GM19463 (cell line): ENCODE results near the gene PRDX5.
A peak's percentile ranks its signal among the peaks of the same experiment; 100 is the strongest.

Source experiments
- ATAC-seq: cut with Tn5 transposase; IDR thresholded peaks from one replicate; pipeline ENCODE4 v1.9.1; 2021; ENCODE audit warnings: mild to moderate bottlenecking, moderate library complexity; ENCODE audit not compliant: unreplicated experiment

PRDX5 gene

DNA sequence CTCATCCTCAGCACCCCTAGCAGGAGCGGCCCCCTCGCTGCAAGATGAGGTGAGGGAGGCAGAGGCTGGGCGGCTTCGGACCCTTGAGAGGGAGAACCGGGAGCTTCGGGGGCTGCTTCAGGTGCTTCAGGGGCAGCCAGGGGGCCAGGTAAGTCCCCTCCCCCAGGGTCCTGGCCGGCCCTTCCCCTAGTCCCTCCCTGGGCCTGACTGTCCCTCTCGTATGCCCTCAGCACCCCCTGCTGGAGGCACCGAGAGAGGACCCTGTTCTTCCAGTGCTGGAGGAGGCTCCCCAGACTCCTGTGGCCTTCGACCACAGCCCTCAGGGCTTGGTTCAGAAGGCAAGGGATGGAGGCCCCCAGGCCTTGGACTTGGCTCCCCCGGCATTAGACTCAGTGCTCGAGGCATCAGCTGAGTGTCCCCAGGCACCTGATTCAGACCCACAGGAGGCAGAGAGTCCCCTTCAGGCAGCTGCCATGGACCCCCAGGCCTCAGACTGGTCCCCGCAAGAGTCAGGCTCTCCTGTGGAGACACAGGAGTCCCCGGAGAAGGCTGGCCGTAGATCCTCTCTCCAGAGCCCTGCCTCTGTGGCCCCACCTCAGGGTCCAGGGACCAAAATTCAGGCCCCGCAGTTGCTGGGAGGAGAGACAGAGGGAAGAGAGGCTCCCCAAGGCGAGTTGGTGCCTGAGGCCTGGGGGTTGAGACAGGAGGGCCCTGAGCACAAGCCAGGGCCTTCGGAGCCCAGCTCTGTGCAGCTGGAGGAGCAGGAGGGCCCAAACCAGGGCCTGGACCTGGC, 26.0 kb downstream of the PRDX5 start:
- ATAC-seq: no peak

DNA sequence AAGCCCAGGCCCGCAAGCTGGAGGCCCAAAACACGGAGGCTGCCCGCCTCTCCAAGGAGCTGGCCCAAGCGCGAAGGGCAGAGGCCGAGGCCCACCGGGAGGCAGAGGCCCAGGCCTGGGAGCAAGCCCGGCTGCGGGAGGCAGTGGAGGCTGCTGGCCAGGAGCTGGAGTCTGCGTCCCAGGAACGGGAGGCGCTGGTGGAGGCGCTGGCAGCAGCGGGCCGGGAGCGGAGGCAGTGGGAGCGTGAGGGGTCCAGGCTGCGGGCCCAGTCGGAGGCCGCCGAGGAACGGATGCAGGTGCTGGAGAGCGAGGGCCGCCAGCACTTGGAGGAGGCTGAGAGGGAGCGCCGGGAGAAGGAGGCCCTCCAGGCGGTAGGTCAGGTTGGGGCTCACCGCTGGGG, 26.9 kb downstream of the PRDX5 start:
- no peak for ATAC-seq

DNA sequence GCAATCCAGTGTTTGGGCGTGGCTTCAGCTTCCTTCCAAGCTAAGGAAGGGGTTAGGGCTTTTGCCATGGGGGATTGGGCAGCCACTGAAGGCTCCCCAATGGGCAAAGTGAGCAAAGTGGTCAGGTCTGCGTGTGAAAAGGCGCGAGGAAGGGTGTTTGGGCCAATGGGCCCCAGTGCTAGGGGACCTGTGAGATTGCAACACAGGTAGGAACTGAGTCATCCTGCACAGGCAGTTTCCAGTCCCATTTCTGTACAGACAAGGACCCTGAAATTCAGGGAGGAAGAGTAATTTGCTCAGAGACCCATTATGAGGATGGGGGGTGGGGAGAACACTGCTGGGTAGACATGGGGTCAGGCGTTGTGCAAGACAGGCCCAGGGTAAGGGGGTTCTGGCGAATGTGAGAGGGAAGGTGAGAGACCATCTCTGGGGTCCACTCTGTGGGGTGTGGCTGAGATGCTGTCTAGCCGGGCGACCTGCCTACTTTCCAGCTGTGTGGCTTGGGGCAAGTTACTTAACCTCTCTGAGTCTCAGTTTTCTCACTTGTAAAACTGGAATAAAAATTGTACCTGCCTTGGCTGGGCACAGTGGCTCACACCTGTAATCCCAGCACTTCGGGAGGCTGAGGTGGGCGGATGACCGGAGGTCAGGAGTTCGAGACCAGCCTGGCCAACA, 29.4 kb downstream of the PRDX5 start:
- ATAC-seq: no peak

DNA sequence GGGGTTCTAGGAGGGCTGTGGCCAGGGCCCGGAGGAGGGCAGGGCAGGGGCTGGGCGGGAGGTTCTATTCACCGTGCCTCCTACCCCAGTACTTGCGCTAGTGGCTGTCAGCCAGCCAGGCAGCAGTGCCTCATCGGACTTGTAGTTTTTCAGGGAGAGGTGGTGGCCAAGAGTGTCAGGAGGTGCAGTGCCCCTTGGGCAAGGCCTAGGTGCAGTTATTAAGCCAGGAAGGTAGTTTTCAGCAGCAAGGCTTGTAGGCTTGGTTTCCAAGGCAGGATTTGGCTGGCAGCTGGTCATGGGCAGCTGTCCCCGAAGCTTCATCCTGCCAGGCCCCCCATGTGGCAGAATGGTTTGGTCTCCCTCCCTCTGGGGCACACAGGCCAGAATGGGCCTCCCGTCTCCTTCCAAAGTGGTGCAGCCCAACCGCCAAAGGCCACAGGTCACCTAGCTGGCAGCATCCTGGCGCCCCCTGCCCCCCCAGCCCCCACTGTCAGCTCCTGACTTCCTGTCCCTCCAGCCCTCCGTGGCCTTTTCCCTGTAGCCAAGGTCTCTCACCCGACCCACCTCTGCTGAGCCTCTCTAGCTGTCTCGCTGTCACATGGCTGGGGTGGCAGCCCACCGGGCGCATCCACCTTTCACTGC, 30.6 kb downstream of the PRDX5 start:
- ATAC-seq: no peak

DNA sequence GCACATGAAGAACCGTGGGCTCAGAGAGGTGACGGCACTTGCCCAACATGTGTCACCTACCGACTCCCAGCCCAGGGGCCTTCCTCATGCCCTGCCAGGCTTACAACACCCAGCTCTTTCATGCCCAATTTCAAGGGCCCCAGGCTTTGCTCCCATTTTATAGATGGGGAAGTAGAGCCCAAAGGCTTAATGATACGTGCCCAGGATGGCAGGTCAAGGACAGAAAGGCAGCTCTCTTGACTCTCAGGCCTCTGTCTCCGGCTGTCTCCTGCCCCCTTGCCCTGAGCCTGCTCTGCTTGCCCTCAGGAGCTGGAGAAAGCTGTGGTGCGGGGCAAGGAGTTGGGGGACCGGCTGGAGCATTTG, 31.1 kb downstream of the PRDX5 start:
- no peak for ATAC-seq

DNA sequence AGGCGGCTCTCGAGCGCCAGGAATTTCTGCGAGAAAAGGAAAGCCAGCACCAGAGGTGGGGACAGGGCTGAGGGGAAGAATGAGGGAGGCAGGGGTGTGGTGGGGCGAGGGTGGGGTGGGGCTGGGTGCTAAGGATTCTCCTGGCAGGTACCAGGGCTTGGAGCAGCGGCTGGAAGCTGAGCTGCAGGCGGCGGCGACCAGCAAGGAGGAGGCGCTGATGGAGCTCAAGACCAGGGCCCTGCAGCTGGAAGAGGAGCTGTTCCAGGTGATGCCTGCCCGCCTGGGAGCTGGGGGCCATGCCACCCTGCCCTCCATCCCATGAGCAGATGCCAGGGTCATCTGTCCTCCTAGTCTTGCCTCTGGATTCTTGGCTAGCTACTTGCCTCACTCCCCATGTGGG, 31.5 kb downstream of the PRDX5 start:
- ATAC-seq: no peak

DNA sequence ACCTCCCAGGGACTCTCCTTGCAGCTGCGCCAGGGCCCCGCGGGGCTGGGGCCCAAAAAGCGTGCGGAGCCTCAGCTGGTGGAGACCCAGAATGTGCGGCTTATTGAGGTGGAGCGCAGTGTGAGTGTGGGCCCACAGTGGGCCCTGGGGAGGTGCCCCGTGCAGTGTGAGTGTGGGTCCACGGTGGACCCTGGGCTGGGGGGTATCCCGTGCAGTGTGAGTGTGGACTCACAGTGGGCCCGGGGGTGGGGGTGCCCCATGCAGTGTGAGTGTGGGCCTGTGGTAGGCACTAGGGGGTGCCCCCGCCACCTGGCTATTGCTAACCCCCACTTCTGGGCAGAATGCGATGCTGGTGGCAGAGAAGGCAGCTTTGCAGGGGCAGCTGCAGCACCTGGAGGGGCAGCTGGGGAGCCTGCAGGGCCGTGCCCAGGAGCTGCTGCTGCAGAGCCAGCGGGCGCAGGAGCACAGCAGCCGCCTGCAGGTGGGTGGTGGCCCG, 33.3 kb downstream of the PRDX5 start:
- no peak for ATAC-seq

DNA sequence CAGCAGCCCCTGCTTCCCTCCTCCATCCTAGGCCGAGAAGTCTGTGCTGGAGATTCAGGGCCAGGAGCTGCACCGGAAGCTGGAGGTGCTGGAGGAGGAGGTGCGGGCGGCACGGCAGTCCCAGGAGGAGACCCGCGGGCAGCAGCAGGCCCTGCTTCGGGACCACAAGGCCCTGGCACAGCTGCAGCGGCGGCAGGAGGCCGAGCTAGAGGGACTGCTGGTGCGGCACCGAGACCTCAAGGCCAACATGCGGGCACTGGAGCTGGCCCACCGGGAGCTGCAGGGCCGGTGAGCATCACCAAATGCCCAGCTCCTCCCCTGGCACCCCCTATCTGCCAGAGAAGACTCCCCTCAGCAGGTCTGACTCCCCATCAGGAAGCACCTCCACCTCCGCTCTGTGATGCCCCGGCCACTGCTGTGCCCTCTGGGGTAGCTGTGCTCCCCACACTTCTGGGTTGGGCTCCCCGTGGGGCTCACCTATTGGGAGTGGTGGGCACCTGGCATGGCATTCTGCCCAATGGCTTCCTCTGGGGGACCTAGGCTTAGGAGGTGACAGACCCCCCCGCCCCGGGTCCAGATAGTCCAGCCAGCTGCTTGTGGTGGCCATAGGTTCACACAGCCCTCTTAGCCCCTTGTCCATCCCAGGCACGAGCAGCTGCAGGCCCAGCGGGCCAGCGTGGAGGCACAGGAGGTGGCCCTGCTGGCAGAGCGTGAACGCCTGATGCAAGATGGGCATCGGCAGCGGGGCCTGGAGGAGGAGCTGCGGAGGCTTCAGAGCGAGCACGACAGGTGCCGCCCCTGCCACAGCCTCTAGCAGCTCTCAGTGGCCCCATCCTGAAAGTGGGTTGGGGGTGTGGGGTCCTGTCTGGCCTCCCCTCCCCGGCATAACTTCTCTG, 34.4 kb downstream of the PRDX5 start:
- no peak for ATAC-seq

DNA sequence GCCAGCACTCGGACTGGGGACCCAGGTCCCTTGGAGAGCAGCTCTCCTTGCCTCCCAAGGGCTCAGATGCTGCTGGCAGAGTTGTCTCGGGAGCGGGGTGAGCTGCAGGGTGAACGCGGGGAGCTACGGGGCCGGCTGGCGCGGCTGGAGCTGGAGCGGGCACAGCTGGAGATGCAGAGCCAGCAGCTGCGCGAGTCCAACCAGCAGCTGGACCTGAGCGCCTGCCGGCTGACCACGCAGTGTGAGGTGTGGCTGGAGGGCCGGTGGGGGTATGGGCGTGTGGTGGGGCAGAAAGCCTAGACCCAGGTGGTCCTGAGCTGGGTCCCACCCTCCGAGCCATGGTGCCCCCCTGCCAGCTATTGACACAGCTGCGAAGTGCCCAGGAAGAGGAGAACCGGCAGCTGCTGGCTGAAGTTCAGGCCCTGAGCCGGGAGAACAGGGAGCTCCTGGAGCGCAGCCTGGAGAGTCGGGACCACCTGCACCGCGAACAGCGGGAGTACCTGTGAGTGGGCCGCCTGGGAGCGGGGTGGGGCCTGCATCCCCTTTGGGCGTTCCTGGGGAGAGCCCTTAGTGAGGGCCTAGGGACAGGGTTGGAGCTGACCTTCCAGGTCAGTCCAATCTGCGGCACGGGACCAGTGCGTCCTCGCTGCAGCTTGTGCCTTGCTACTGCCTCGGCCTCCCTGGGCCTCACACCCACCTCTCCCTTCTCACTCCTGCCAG, 35.2 kb downstream of the PRDX5 start:
- no peak for ATAC-seq

DNA sequence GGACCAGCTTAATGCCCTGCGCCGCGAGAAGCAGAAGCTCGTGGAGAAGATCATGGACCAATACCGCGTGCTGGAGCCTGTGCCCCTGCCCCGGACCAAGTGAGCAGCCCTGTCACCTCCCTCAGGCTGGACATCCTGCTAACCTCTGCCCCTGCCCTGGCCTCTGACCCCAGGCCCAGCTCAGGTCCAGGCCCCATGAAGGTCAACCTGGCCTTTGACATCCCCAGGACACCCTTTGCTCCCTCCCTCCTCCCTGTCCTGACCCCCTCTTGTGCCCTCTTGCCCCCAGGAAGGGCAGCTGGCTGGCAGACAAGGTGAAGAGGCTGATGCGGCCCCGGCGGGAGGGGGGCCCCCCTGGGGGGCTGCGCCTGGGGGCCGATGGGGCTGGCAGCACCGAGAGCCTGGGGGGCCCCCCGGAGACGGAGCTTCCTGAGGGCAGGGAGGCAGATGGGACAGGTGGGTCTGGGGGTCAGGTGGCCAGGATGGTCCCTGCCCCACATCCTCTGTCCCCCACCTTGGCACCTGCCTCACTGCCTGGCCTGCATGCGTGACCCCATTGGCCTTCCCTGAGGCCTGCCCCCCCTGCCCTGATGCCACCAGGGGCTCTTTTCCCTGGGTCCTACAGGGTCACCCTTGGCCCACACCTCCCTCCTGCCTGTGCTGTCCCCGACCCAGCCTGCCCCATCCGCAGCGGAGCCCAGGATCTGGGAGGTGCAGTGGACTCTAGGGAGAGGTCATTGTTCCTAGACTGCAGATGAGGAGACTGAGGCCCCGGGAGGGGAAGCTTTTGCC, 36.0 kb downstream of the PRDX5 start:
- no peak for ATAC-seq

DNA sequence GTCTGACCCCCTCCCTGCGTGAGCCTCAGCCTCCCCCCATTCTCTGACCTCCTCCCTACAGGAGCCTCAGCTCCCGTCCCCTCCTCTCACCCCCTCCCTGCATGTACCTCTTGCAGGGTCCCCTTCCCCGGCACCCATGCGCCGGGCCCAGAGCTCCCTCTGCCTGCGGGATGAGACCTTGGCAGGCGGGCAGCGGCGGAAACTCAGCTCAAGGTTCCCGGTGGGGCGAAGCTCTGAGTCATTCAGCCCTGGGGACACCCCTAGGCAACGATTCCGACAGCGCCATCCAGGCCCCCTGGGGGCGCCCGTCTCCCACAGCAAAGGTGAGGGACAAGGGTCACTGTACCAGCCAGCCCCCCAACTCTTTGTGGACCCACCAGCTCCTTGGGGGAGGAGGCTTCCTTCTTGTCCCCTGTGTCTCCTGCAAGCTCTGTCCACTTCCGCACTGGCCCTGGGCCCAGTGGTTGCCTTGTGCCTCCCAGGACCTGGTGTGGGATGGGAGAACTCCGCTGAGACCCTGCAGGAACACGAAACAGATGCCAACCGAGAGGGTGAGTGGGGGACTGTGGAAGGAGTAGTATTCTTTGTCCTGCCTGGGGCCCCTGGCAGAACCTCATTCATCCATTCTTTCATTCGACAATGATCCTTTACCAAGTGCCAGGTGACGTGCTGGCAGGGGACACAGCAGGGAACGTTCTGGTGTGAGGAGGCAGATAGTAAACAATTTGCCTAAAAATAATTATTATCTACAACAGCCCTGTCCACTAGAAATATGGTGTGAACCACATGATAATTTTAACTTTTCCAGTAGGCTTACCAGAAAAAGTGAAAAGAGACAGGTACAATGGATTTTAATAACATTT, 37.4 kb downstream of the PRDX5 start:
- ATAC-seq: no peak

DNA sequence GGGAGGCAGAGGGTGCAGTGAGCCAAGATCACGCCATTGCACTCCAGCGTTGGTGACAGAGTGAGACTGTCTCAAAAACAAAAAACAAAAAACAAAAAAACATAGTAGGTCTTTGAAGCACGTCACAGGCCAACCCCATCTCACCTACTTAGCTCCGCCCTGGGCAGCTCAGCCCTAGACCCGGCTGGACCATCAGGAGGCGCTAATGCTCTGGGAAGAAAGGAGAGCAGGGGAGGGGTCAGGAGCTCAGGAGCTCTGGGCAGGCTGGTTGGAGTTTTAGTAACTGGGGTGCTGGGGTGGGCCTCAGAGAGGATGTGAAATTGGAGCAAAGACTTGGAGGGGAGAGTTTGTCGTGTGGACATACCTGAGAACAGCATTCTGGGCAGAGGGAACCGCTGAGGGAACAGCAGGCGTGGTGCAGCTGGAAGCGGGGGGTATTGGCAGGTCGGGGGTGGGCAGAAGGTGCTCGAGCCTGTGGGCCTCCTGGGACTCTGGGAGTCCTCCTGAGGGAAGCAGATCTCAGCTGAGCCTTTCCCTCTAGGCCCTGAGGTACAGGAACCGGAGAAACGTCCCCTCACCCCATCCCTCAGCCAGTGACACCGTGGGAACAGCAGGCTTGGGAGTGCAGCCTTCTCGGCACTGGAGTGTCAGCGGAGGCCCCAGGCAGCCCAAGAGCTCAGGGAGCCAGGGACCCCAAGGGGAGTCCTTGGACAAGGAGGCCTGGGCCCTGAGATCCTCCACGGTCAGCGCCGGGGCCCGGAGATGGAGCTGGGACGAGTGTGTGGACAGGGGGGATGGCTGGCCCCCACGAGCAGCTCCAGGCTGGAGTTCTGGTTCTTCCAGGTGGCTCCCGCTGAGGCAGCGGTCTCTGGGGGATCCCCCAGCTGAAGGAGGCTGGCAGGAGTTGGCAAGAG, 38.8 kb downstream of the PRDX5 start:
- ATAC-seq: no peak

DNA sequence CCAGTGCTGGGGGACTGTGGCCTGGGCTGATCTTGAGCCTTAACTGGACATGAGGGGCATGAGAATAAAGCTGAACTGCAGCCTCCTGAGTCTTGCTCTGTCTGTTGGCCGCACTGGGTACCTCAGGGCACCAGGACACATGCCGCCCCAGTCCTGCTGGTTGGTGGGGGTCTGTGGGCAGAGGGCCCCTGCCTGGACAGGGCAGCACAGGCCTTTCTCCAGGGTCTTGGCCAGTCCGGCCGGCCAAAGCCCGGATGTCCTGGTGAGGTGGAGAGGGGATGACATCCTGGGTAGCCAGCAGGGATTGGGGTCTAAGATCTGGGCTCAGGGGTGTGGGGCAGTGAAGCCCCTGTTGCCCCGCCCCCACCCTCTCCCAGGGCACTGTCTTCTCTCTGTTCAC, 39.5 kb downstream of the PRDX5 start:
- no peak for ATAC-seq

DNA sequence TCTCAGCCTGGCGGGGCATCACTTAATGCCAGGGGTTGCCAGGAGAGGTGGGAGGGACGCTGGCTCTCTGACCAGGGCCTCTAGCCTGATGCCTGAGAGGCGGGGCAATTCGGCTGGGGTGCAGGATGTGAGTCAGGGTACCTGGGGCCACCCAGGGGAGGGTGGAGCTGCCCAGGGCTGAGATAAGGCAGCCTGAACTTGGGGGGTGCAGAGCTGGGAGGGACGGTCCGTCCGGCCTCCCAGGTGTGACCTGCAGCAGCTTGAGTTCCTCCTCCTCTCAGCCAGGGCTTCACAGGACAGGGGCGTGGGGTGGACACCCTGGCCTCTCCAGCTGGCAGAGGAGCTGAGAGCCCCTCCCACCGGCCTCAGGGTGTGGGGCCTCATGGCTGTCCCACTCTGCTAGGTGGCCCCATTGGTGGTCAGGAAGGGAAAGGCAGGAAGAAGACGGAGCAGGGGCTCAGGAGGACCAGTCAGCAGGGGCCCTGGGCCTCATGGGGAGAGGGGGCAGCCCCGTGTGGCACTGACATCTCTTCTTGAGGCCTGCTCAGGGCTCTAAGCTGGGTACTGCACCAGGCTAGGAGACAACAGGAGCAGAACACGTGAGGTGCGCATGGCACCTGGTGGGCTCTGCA, 40.1 kb downstream of the PRDX5 start:
- ATAC-seq: no peak

DNA sequence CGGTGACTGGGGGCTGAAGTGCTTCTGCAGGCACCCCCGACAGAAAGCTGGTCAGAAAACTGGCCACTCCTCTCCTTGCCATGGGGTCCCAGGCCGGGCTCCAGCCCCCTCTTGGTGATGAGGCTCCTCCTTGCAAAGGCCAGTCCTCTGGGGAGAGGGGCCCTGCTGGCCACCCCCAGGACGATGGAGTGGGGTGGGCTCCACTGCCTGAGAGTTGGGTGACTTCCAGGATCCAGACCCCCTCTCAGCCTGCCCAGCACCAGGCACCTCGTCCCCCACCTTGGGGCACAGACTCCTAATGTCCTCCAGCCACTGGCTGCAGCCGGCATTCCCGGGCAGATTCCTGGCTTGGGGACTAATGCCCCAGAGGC, 40.6 kb downstream of the PRDX5 start:
- no peak for ATAC-seq

DNA sequence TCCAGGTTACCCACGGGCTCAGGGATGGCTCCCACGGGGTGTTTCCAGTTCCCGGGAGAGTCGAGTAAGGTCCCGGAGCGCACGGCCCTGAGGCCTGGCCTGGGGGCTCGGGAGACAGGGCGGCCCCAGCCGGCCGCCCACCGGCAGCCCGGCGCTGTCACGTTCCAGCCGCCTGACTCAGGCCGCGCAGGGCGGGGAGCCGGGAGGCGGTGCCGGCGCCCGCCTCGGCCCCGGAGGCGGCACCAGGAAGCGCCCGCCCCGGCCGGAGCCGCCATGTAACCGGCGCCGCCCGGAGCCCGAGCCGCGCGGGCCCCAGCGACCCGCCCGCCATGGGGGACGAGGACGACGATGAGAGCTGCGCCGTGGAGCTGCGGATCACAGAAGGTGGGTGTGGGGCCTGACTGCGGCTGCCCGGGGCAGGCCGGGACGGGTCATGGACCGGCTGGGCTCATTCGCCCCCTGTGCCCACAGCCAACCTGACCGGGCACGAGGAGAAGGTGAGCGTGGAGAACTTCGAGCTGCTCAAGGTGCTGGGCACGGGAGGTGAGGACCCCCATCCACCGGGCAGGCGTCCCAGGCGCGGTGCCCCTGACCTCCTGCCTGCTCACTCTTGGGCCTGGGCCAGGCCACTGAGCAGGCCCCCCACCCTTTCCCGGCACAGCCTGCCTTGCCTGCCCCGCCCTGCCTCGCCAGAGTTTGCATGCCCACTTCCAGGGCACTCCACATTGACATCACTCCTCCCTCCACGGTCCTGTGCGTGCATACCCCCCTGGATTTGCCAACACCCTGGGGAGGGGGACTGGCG, 41.2 kb downstream of the PRDX5 start, which contains the start of gene RPS6KA4:
RPS6KA4 (plus strand) TSS at position 256 of the 805 bp plus-strand sequence; CDS start at position 330, 74 bp downstream.
- ATAC-seq: peak; percentile 65
